ENCODE measurements around the gene URB1.

DNA sequence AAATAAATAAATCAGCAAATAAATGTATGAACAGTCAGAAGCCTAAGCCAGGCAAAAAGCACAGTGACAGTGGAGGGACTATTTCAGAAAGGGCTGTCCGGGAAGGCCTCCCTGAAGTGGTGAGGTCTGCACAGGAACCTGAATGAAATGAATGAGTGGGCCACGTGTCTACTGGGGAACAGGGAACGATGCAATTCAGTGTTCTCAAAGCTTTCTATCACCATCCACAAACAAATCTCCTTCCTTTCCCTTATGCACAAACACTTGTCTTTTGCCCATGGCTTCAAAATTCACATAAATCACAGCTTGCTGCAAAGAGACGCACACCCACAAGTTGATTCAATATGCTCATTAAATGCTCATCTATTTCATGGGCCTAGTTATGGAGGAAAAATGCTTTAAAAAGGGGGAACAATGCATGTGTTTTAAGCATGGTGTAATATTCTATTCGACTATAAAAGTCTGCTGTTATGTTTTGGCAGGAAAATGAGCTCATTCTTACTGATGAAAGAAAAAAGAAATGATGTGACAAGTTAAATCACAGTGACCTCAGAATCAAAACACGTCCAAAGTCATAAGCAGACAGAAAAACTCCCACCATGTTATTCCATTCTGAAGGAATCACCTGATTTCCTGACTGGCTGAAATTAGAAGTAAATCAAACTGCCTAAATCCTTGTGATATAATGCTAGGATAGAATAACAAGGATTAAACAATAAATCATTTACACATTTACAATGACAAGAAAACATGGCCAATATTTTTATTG is 21.6 kb downstream of the URB1 start:
- no peak for TF ChIP-seq POLR2A (IDR thresholded peaks at IDR 0.05)
- TF ChIP-seq, protein P1, sequence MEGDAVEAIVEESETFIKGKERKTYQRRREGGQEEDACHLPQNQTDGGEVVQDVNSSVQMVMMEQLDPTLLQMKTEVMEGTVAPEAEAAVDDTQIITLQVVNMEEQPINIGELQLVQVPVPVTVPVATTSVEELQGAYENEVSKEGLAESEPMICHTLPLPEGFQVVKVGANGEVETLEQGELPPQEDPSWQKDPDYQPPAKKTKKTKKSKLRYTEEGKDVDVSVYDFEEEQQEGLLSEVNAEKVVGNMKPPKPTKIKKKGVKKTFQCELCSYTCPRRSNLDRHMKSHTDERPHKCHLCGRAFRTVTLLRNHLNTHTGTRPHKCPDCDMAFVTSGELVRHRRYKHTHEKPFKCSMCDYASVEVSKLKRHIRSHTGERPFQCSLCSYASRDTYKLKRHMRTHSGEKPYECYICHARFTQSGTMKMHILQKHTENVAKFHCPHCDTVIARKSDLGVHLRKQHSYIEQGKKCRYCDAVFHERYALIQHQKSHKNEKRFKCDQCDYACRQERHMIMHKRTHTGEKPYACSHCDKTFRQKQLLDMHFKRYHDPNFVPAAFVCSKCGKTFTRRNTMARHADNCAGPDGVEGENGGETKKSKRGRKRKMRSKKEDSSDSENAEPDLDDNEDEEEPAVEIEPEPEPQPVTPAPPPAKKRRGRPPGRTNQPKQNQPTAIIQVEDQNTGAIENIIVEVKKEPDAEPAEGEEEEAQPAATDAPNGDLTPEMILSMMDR (IDR thresholded peaks at IDR 0.05), result no peak

Data from heart left ventricle (tissue), 13 donors.